ENCODE results near the gene BTG1. TPM values are rescaled to one million over a fixed set of nuclear protein-coding genes. Genes with fewer than 3 reads are reported as not detected.

The BTG1 gene
- total and polyA plus RNA-seq, 9 of the 15 experiments (the other 6 are each of a cell fraction or from before 2014, with no cell fraction given): 3.7 to 28.6 (median 7.4) TPM

- Histone ChIP-seq H3K4me1 (replicated peaks in 1 of 2; ENCODE audit: control insufficient read depth in 2 of 2, insufficient read depth in 2 of 2, low read length in 2 of 2) (peaks cover 7 to 25% of the 10 kb centered on the region in 2 experiments; a peak in 3 of 5 replicates), H4K20me1 (replicated peaks; ENCODE audit: control insufficient read depth, insufficient read depth, low read length) (peaks cover 41% of the 10 kb centered on the region), H2AFZ (ENCODE audit: low read depth, low read length) (no peak overlapping the region), H3K36me3 (ENCODE audit: control insufficient read depth, insufficient read depth, low read length) (peaks cover 44% of the 10 kb centered on the region), H3K79me2 (ENCODE audit: control insufficient read depth, insufficient read depth, low read length) (peaks cover 96% of the 10 kb centered on the region), H3K27me3 (ENCODE audit: control insufficient read depth in 2 of 2, insufficient read depth in 2 of 2, low read length in 2 of 2) (no peaks in the 10 kb centered on the region), H3K9ac (ENCODE audit: insufficient read depth in 1 of 2, low read depth in 2 of 2, low read length in 2 of 2) (peak overlapping the region in 1 of 2 experiments; percentile 82; a peak in 2 of 4 replicates), H3K4me3 (peak overlapping the region; percentile 88), H3K4me2 (ENCODE audit: insufficient read depth, low read length) (peak overlapping the region; percentile 70), H3K27ac (ENCODE audit: extremely low read depth, low read depth, low read length) (no peak overlapping the region), H3K9me1 (ENCODE audit: control insufficient read depth, insufficient read depth, low read length) (no peaks in the 10 kb centered on the region), H3K9me3 (replicated peaks; ENCODE audit: control insufficient read depth, insufficient read depth, low read depth, low read length) (no peaks in the 10 kb centered on the region)
- POLR2A ChIA-PET: interaction anchor here (0.7 kb wide), 3 partner anchors 194 to 754 kb away, joined by 3 read pairs; no protein-coding TSS in a partner anchor
- no peak for FAIRE-seq
- WGBS (ENCODE audit: insufficient coverage, low coverage, missing lambda C conversion rate): 17% methylated on average over 4 of the region's 4 CpGs
- TF ChIP-seq TBL1XR1 (IDR thresholded peaks at IDR 0.05; ENCODE audit: low read length in 2 of 2) (0 out of 4 replicates have a peak, but pooled peaks of 1 of the 2 experiments have one; percentile 30), YBX1 (IDR thresholded peaks at IDR 0.05) (no peak), HDGF (IDR thresholded peaks at IDR 0.05) (no peak)
- CTCF ChIA-PET (ENCODE audit: low intra/inter-chr PET ratio): interaction anchor here (0.7 kb wide), 1 partner anchor 328 kb away, joined by 3 read pairs; no protein-coding TSS in a partner anchor
- in situ Hi-C loops (cut with MboI): no loop called here
- no TSS peak for BruUV-seq (replicated peaks)
- ATAC-seq: no peak
- no peak for DNase-seq (ENCODE audit: extremely low read depth in 1 of 4, low spot score in 3 of 4)
- intact Hi-C loops (cut with micrococcal nuclease): loop anchor here (5.0 to 10.0 kb wide), 3 partner anchors 64 to 329 kb away; no protein-coding TSS in a partner anchor
Measured at GRCh38 chr12:92140896-92141536, 4.6 kb downstream of the BTG1 start.

GRCh38 chr12:92140156-92140555 lies 5.5 kb downstream of the BTG1 start:
- in situ Hi-C loops (cut with MboI): no loop called here
- Histone ChIP-seq H3K4me2 (ENCODE audit: insufficient read depth, low read length) (peak overlapping the region; percentile 70), H3K27me3 (ENCODE audit: control insufficient read depth in 2 of 2, insufficient read depth in 2 of 2, low read length in 2 of 2) (no peaks in the 10 kb centered on the region), H3K36me3 (ENCODE audit: control insufficient read depth, insufficient read depth, low read length) (peaks cover 44% of the 10 kb centered on the region), H4K20me1 (replicated peaks; ENCODE audit: control insufficient read depth, insufficient read depth, low read length) (peaks cover 41% of the 10 kb centered on the region), H3K9me1 (ENCODE audit: control insufficient read depth, insufficient read depth, low read length) (no peaks in the 10 kb centered on the region), H3K9me3 (replicated peaks; ENCODE audit: control insufficient read depth, insufficient read depth, low read depth, low read length) (no peaks in the 10 kb centered on the region), H3K4me1 (replicated peaks in 1 of 2; ENCODE audit: control insufficient read depth in 2 of 2, insufficient read depth in 2 of 2, low read length in 2 of 2) (peaks cover 5 to 25% of the 10 kb centered on the region in 2 experiments; a peak in 3 of 5 replicates), H3K27ac (ENCODE audit: extremely low read depth, low read depth, low read length) (no peak overlapping the region), H3K9ac (ENCODE audit: insufficient read depth in 1 of 2, low read depth in 2 of 2, low read length in 2 of 2) (peak overlapping the region in 1 of 2 experiments; percentile 82; a peak in 1 of 4 replicates), H2AFZ (ENCODE audit: low read depth, low read length) (no peak overlapping the region), H3K79me2 (ENCODE audit: control insufficient read depth, insufficient read depth, low read length) (peaks cover 100% of the 10 kb centered on the region), H3K4me3 (peak overlapping the region; percentile 88)
- intact Hi-C loops (cut with micrococcal nuclease): loop anchor here (5.0 to 10.0 kb wide), 3 partner anchors 63 to 328 kb away; no protein-coding TSS in a partner anchor
- TF ChIP-seq ZNF282 (CRISPR knock-in tag; IDR thresholded peaks at IDR 0.05): no peak
- TF ChIP-seq, protein P1, sequence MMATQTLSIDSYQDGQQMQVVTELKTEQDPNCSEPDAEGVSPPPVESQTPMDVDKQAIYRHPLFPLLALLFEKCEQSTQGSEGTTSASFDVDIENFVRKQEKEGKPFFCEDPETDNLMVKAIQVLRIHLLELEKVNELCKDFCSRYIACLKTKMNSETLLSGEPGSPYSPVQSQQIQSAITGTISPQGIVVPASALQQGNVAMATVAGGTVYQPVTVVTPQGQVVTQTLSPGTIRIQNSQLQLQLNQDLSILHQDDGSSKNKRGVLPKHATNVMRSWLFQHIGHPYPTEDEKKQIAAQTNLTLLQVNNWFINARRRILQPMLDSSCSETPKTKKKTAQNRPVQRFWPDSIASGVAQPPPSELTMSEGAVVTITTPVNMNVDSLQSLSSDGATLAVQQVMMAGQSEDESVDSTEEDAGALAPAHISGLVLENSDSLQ (IDR thresholded peaks at IDR 0.05): peak; percentile 75
- ChIA-PET POLR2A (no interaction called here), CTCF (ENCODE audit: low intra/inter-chr PET ratio) (no interaction called here)
- 35% methylated on average over 2 of the region's 2 CpGs for WGBS (ENCODE audit: insufficient coverage, low coverage, missing lambda C conversion rate)
- no peak for DNase-seq (ENCODE audit: extremely low read depth in 1 of 4, low spot score in 3 of 4)
- ATAC-seq: no peak
- no TSS peak for BruUV-seq (replicated peaks)
- FAIRE-seq: no peak

Measured in K562 (cell line).